Loucy (cell line): ENCODE data around the gene DBX2.

Experiments used
- EZH2phosphoT487 ChIP-seq: fragments of 200-600 bp; IDR thresholded peaks from 2 replicates; pipeline ENCODE4 v1.6.1; 2018; ENCODE audit warnings: antibody characterized with exemption, mild to moderate bottlenecking, moderate library complexity, borderline replicate concordance
- TF ChIP-seq, protein P1 (sequence below): fragments of 200-600 bp; sonication (generic); conservative IDR thresholded peaks from 2 replicates; pipeline ENCODE4 v1.5.1; 2014; ENCODE audit warnings: mild to moderate bottlenecking, antibody characterized with exemption, low read length

DNA sequence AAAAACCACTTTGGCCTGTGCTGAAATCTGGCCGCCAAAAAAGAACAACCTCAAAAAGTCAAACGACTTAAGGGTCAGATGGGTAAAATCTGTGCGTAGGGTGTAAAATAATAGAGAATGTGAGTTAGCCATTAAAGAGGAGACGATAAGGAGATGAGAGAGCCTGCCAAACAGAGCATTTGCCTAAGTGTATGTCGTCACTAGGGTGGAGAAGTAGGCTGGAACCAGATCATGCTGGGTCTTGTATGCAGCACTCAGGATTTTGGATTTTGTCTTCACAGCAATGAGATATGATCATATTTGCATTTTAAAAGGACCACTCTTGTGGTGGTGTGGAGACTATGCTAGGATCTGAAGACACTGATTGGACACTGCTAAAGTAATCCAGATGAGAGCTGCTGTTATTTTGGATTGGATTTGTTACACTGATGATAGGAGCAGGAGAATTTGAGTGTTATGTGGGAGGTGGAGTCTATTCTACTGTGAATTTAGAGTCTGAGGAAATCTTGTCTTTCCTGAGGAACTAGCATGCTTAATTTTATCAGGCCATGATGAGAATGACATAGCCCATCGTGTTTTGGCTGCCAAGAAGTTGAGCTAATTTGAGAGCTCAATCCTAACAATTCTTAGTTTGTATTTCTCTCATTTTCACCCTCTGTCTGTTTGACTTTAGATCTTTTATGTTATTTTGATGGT is 24.8 kb upstream of the DBX2 start:
- TF ChIP-seq, protein P1, sequence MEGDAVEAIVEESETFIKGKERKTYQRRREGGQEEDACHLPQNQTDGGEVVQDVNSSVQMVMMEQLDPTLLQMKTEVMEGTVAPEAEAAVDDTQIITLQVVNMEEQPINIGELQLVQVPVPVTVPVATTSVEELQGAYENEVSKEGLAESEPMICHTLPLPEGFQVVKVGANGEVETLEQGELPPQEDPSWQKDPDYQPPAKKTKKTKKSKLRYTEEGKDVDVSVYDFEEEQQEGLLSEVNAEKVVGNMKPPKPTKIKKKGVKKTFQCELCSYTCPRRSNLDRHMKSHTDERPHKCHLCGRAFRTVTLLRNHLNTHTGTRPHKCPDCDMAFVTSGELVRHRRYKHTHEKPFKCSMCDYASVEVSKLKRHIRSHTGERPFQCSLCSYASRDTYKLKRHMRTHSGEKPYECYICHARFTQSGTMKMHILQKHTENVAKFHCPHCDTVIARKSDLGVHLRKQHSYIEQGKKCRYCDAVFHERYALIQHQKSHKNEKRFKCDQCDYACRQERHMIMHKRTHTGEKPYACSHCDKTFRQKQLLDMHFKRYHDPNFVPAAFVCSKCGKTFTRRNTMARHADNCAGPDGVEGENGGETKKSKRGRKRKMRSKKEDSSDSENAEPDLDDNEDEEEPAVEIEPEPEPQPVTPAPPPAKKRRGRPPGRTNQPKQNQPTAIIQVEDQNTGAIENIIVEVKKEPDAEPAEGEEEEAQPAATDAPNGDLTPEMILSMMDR: no peak
- no peak for TF ChIP-seq EZH2phosphoT487
